HepG2 (cell line): ENCODE data around the gene BARX1.

ENCODE experiments used
- CBX5 ChIP-seq: sonication (generic); formaldehyde crosslinking; IDR thresholded peaks from 2 replicates; pipeline ENCODE4 v1.4.0; 2020; ENCODE audit warnings: missing genetic modification reagents, borderline replicate concordance
- EP300 ChIP-seq, 3 experiments: sonication (generic) in 1 of 3; formaldehyde crosslinking in 1 of 3; IDR thresholded peaks; 2 replicates each; pipeline versions ENCODE4 v1.5.1 to v1.6.1; 2011 to 2020; ENCODE audit warnings: low read depth in 2 of 3, low read length in 2 of 3, borderline replicate concordance in 1 of 3, improper control_type of control experiment in 1 of 3, mild to moderate bottlenecking in 1 of 3, missing genetic modification reagents in 1 of 3, moderate library complexity in 1 of 3
- POLR2A ChIP-seq, 2 experiments: IDR thresholded peaks; 2 replicates each; pipeline ENCODE4 v1.6.1; 2011; ENCODE audit warnings: low read depth in 2 of 2, low read length in 2 of 2, mild to moderate bottlenecking in 1 of 2, moderate library complexity in 1 of 2; ENCODE audit not compliant: insufficient read depth in 1 of 2
- RCOR2 ChIP-seq: IDR thresholded peaks from 2 replicates; pipeline ENCODE4 v1.6.1; 2016; ENCODE audit warnings: missing biosample characterization, missing genetic modification reagents
- ZNF224 ChIP-seq: sonication (generic); formaldehyde crosslinking; IDR thresholded peaks from 2 replicates; pipeline ENCODE4 v1.5.0; 2020; ENCODE audit warnings: mild to moderate bottlenecking, missing genetic modification reagents
- ZNF274 ChIP-seq: sonication (generic); formaldehyde crosslinking; IDR thresholded peaks from 2 replicates; pipeline ENCODE4 v1.5.1; 2020; ENCODE audit warnings: mild to moderate bottlenecking, missing genetic modification reagents
- ZNF672 ChIP-seq: sonication (generic); formaldehyde crosslinking; IDR thresholded peaks from 2 replicates; pipeline ENCODE4 v1.8.1; 2022; ENCODE audit warnings: missing genetic modification reagents

- no peak for TF ChIP-seq ZNF274 (CRISPR knock-in tag)
- no peak for TF ChIP-seq POLR2A (IDR thresholded peaks at IDR 0.05; ENCODE audit: insufficient read depth in 1 of 2, low read depth in 2 of 2, low read length in 2 of 2)
- TF ChIP-seq RCOR2 (CRISPR knock-in tag): no peak
- TF ChIP-seq ZNF224 (CRISPR knock-in tag): no peak
- no peak for TF ChIP-seq EP300 (IDR thresholded peaks at IDR 0.05; ENCODE audit: low read depth in 2 of 2, low read length in 2 of 2)
- no peak for TF ChIP-seq EP300 (CRISPR knock-in tag; IDR thresholded peaks at IDR 0.05; ENCODE audit: borderline replicate concordance)
- no peak for TF ChIP-seq ZNF672 (CRISPR knock-in tag)
- TF ChIP-seq CBX5 (CRISPR knock-in tag): no peak
Measured at GRCh38 chr9:93962017-93962416, 6.9 kb upstream of the BARX1 start.
